Measurements from ENCODE around the gene NFIC. TPM values are rescaled to one million over a fixed set of nuclear protein-coding genes. Genes with fewer than 3 reads are reported as not detected.
"Not testable (repeated sequence)": the region's sequence is repeated elsewhere in the genome, so short reads cannot be mapped to it uniquely, and the experiment has no call there.

The NFIC gene
- total and polyA plus RNA-seq, 3 donors from 2014 or later: 56.5 to 127 (median 113) TPM

DNA sequence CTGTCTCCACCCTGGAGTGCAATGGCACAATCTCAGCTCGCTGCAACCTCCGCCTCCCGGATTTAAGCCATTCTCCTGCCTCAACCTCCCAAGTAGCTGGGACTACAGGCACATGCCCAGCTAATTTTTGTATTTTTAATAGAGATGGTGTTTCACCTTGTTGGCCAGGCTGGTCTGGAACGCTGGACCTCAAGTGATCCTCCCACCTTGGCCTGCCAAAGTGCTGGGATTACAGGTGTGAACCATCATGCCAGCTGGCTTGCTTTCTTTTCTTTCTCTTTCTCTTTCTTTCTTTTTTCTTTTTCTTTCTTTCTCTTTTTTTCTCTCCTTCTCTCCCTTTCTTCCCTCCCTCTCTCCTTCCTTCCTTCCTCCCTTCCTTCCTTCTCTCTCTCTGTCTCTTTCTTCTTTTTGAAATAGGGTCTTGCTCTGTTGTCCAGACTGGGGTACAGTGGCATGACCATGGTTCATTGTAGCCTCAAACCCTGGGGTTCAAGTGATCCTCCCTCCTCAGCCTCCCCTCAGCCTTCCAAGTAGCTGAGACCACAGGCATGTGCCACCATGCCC is 33.3 kb upstream of the NFIC start:
- Histone ChIP-seq H3K9me3 (no peaks in the 10 kb centered on the region), H3K4me1 (peaks cover 30% of the 10 kb centered on the region), H3K4me3 (no peak overlapping the region), H3K36me3 (ENCODE audit: low read depth, missing control alignments) (no peaks in the 10 kb centered on the region), H3K27me3 (no peaks in the 10 kb centered on the region), H3K27ac (no peak overlapping the region)
- intact Hi-C loops (cut with DNase I; ENCODE audit: low total_unique reads): loop anchor here (10.0 kb wide), 1 partner anchor 102 kb away; no protein-coding TSS in a partner anchor
- WGBS, 2 donors: 65 to 75% methylated on average over 4 of the region's 4 CpGs
- no peak for TF ChIP-seq POLR2A (IDR thresholded peaks at IDR 0.05)
- TF ChIP-seq, protein P1, sequence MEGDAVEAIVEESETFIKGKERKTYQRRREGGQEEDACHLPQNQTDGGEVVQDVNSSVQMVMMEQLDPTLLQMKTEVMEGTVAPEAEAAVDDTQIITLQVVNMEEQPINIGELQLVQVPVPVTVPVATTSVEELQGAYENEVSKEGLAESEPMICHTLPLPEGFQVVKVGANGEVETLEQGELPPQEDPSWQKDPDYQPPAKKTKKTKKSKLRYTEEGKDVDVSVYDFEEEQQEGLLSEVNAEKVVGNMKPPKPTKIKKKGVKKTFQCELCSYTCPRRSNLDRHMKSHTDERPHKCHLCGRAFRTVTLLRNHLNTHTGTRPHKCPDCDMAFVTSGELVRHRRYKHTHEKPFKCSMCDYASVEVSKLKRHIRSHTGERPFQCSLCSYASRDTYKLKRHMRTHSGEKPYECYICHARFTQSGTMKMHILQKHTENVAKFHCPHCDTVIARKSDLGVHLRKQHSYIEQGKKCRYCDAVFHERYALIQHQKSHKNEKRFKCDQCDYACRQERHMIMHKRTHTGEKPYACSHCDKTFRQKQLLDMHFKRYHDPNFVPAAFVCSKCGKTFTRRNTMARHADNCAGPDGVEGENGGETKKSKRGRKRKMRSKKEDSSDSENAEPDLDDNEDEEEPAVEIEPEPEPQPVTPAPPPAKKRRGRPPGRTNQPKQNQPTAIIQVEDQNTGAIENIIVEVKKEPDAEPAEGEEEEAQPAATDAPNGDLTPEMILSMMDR (IDR thresholded peaks at IDR 0.05): no peak
- DNase-seq: no peak

DNA sequence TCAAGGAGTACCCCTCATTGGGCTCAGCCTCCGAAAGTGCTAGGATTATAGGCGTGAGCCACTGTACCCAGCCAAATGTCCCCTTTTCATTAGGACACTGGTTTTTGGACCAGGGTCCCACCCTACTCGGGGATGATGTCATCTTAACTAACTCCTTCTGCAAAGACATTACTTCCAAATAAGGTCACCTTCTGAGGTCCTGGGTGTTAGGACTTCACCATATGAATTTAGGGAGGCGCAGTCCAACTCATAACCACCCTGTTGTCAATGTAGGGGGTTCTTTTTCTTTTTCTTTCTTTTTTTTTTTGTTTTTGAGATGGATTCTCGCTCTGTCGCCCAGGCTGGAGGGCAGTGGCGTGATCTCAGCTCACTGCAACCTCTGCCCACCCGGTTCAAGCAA is 32.7 kb upstream of the NFIC start:
- DNase-seq: no peak
- H3K27ac ChIP-seq: no peak overlapping the region
- intact Hi-C loops (cut with DNase I; ENCODE audit: low total_unique reads): loop anchor here (10.0 kb wide), 1 partner anchor 101 kb away; no protein-coding TSS in a partner anchor
- peaks cover 35% of the 10 kb centered on the region for H3K4me1 ChIP-seq
- WGBS, 2 donors: 96 to 97% methylated on average over 8 of the region's 8 CpGs
- no peaks in the 10 kb centered on the region for H3K9me3 ChIP-seq
- no peak overlapping the region for H3K4me3 ChIP-seq
- H3K36me3 ChIP-seq (ENCODE audit: low read depth, missing control alignments): no peaks in the 10 kb centered on the region
- no peaks in the 10 kb centered on the region for H3K27me3 ChIP-seq
- no peak for TF ChIP-seq POLR2A (IDR thresholded peaks at IDR 0.05)
- TF ChIP-seq, protein P1 (IDR thresholded peaks at IDR 0.05): no peak

DNA sequence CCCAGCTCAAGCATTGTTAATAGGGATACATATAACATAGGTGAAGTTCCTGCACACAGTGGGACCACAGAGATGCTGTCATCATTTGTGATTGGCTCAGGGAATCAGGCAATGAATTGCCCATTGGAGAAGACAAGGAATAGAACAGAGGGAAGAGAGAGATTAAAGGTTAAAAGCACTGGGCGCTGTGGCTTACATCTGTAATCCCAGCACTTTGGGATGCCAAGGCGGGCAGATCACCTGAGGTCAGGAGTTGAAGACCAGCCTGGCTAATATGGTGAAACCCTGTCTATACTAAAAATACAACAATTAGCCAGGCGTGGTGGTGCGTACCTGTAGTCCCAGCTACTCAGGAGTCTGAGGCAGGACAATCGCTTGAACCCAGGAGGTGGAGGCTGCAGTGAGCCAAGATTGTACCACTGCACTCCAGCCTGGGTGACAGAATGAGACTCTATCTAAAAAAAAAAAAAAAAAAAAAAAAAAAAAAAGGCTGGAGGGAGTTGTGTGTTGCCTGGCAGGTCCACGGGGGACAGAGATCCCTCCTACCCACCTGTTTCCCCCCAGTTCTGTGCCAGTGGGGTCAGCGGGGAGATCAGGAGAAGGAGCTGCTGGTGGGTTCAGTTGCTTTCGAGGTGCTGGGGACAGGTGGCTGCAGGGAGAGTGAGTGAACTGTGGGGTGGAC is 31.5 kb upstream of the NFIC start:
- Histone ChIP-seq H3K4me1 (peaks cover 38% of the 10 kb centered on the region), H3K27ac (peak overlapping the region in 1 of 2 donors; percentile 39)
- intact Hi-C loops (cut with DNase I; ENCODE audit: low total_unique reads): loop anchor here (10.0 kb wide), 1 partner anchor 100 kb away; no protein-coding TSS in a partner anchor
- H3K27me3 ChIP-seq; H3K9me3 ChIP-seq; H3K4me3 ChIP-seq; H3K36me3 ChIP-seq (ENCODE audit: low read depth, missing control alignments); DNase-seq: not testable (repeated sequence)
- WGBS, 2 donors: 81 to 85% methylated on average over 8 of the region's 8 CpGs

DNA sequence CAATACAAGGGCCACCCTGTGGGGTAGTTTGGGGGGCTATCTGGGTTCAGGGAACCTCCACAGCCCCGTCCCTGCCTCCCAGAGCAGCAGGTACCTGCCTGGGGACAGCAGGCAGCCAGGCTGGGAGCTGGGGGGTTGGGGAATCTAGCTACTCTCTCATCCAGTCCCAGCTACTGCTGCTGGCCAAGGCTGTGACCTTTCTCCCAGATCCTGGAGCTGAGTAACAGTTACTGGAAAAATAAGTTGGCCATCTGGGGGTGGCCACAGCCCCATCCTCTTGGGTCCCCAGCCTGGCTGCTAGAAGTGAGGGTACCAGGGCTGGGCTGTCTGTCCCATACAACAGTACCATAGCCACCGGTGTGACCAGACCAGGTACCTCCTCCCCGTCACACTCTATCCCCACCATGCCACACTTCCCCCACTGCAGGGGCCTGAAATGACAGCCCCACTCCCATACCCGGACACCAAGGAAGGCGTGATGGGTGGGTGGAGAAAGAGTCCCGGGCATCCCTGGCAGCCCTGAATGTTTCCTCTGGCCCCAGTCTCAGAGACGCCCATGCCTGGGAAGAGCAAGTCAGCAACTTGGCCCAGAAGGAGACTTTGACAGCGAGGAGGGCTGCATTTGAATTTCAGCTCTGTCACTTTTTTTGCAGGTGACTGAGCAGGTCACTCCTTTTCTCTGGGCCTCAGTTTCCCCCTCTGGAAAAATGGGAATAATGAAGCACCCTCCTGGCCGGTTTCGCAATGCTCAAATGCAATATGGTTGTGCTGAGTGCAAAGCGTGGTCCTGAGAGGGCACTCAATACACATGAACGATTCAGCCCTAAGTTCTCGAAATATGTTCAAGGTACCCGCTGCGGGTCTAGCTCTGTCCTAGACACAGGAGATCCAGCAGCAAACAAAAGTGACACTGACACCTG is 30.7 kb upstream of the NFIC start:
- peaks cover 38% of the 10 kb centered on the region for H3K4me1 ChIP-seq
- WGBS, 2 donors: 78 to 94% methylated on average over 9 to 15 of the region's 15 CpGs
- H3K27me3 ChIP-seq: no peaks in the 10 kb centered on the region
- intact Hi-C loops (cut with DNase I; ENCODE audit: low total_unique reads): loop anchor here (10.0 kb wide), 1 partner anchor 99 kb away; no protein-coding TSS in a partner anchor
- no peaks in the 10 kb centered on the region for H3K36me3 ChIP-seq (ENCODE audit: low read depth, missing control alignments)
- H3K27ac ChIP-seq: peak overlapping the region; percentile 39 to 77
- TF ChIP-seq, protein P1 (IDR thresholded peaks at IDR 0.05): no peak
- TF ChIP-seq POLR2A (IDR thresholded peaks at IDR 0.05): no peak
- H3K9me3 ChIP-seq: no peaks in the 10 kb centered on the region
- no peak overlapping the region for H3K4me3 ChIP-seq
- peak; percentile 55 for DNase-seq

DNA sequence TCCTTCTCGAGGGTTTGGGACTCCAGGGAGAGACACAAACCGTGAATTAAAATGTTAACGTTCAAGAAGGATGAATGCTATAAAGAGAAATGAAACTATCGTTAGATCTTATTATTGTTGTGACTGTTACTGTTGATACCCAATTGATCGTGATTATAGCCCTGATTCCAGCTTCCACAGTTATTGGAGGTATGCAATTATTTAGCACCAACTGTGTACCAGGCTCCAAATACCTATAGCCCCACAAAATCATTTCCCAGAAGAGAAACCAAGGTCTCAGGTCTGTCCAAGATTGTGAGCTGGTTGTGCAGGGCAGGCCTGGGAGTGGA is 30.1 kb upstream of the NFIC start:
- Histone ChIP-seq H3K27me3 (no peaks in the 10 kb centered on the region), H3K27ac (peak overlapping the region; percentile 77 to 86), H3K36me3 (ENCODE audit: low read depth, missing control alignments) (no peaks in the 10 kb centered on the region), H3K9me3 (no peaks in the 10 kb centered on the region), H3K4me1 (peaks cover 38% of the 10 kb centered on the region), H3K4me3 (no peak overlapping the region)
- intact Hi-C loops (cut with DNase I; ENCODE audit: low total_unique reads): loop anchor here (10.0 kb wide), 1 partner anchor 98 kb away; no protein-coding TSS in a partner anchor
- no peak for DNase-seq
- TF ChIP-seq, protein P1 (IDR thresholded peaks at IDR 0.05): no peak
- TF ChIP-seq POLR2A (IDR thresholded peaks at IDR 0.05): no peak
- 47 to 59% methylated on average over 5 of the region's 5 CpGs for WGBS, 2 donors
